Measurements from ENCODE around the gene LPIN1.

The LPIN1 gene

DNA sequence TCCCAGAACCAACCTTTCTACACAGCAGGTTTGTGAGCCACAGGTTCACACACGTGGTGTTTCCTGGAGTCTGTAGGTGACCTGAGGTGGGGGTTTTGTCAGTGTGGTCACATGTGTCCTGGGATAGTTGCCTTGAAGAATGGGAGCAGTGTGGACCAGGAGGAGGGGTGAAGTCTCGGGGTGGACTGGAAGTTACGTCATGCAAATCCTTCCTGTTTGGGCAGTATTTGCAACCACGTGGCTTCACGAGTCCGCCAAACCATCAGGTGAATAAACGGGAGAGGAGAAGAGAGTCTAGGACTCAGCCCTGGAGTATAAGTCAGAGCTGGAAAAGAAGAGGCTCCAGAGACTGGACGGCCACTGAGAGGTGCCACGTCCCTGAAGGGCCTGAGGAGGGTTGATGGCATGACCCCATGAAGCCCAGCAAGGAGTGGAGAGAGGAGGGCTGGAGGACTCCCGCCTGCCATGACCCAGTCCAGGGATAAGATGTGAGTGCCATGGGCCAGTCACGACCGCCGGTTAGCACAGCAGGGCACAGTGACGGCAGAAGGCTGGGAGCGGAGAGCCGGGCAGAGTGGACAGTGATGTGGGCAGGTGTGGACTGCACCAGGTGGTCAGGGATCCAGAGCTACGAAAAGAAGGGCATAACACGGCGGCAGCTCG, 16.5 kb downstream of the LPIN1 start:
- TF ChIP-seq, protein P1, sequence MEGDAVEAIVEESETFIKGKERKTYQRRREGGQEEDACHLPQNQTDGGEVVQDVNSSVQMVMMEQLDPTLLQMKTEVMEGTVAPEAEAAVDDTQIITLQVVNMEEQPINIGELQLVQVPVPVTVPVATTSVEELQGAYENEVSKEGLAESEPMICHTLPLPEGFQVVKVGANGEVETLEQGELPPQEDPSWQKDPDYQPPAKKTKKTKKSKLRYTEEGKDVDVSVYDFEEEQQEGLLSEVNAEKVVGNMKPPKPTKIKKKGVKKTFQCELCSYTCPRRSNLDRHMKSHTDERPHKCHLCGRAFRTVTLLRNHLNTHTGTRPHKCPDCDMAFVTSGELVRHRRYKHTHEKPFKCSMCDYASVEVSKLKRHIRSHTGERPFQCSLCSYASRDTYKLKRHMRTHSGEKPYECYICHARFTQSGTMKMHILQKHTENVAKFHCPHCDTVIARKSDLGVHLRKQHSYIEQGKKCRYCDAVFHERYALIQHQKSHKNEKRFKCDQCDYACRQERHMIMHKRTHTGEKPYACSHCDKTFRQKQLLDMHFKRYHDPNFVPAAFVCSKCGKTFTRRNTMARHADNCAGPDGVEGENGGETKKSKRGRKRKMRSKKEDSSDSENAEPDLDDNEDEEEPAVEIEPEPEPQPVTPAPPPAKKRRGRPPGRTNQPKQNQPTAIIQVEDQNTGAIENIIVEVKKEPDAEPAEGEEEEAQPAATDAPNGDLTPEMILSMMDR (IDR thresholded peaks at IDR 0.05; ENCODE audit: low read depth, low read length, missing control alignments) = no peak
- H3K4me3 ChIP-seq (replicated peaks; ENCODE audit: low read depth, low read length) = no peak overlapping the region
- no peak for DNase-seq (ENCODE audit: extremely low read depth, low read depth)

DNA sequence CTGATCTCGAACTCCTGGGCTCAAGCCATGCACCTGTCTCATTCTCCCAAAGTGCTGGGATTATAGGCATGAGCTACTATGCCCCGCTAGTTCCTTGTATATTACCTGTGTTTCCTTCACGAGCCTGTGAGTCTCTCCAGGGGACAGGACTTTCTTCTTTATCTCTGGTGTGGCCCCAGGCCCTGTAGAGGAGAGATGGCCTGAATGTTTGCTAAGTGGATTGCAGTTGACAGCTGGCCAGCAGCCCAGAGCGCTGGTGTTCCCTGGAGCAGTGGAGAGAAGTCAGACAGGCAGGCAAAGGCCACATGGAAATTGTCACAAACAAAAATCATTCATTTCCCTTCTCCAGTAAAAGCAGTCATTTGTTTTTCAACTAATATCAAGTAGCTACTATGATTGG, 17.9 kb downstream of the LPIN1 start:
- H3K4me3 ChIP-seq (replicated peaks; ENCODE audit: low read depth, low read length) = no peak overlapping the region
- TF ChIP-seq, protein P1 (IDR thresholded peaks at IDR 0.05; ENCODE audit: low read depth, low read length, missing control alignments) = no peak
- no peak for DNase-seq (ENCODE audit: extremely low read depth, low read depth)

DNA sequence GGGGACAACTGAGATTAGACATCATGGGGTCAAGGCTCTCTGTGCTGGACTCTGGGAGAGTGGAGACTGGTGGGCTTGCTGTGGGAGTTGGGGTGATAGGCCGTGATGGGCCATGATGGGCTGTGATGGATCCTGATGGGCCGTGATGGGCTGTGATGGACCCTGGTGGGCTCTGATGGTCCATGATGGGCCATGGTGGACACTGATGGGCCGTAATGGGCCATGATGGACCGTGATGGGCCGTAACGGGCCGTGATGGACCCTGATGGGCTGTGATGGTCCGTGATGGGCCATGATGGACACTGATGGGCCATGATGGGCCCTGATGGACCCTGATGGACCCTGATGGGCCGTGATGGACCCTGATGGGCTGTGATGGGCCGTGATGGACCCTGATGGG, 18.5 kb downstream of the LPIN1 start:
- no peak overlapping the region for H3K4me3 ChIP-seq (replicated peaks; ENCODE audit: low read depth, low read length)
- TF ChIP-seq, protein P1 (IDR thresholded peaks at IDR 0.05; ENCODE audit: low read depth, low read length, missing control alignments) = no peak
- no peak for DNase-seq (ENCODE audit: extremely low read depth, low read depth)

- DNase-seq (ENCODE audit: extremely low read depth, low read depth) = no peak
- TF ChIP-seq, protein P1 (IDR thresholded peaks at IDR 0.05; ENCODE audit: low read depth, low read length, missing control alignments) = no peak
- no peak overlapping the region for H3K4me3 ChIP-seq (replicated peaks; ENCODE audit: low read depth, low read length)
These were observed 19.1 kb downstream of the LPIN1 start for GRCh38 chr2:11765501-11765900.

DNA sequence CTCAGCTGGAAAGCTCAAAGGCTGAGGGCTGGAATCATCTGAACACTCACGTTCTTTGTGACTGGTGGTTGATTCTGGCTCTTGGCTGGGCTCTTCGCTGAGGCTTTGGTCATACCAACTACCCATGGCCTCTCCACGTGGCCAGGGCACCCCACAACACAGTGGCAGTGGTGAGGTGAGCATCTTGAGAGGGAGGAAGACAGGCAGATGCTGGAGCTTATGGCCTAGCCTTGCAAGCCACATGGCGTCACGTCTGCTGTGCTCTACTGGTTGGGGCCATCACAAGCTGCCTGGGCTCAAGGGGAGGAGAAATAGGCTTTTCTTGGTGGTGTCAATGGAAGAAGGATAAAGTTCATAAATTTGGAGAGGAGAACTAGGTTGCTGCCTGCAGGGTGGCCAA, 19.6 kb downstream of the LPIN1 start:
- no peak for DNase-seq (ENCODE audit: extremely low read depth, low read depth)
- TF ChIP-seq, protein P1 (IDR thresholded peaks at IDR 0.05; ENCODE audit: low read depth, low read length, missing control alignments) = no peak
- H3K4me3 ChIP-seq (replicated peaks; ENCODE audit: low read depth, low read length) = no peak overlapping the region

DNA sequence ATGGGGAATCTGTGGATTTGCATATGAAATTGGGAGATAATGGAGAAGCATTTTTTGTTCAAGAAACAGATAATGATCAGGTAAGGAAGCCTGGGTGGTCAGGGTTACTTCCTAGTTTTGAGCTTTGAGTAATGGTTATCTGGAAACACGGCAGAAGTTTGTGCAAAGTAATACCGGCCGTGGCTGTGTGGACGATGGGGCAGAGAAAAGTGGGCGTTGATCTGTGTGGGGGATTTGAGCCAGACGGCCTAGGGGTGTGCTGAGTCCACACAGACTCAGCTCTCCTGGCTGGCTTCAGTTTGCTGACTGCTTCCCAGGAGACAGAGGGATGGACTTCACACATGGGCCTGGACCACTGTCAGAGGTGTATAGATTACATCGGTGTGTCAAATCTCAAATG, 21.3 kb downstream of the LPIN1 start:
- TF ChIP-seq, protein P1 (IDR thresholded peaks at IDR 0.05; ENCODE audit: low read depth, low read length, missing control alignments) = no peak
- DNase-seq (ENCODE audit: extremely low read depth, low read depth) = no peak
- no peak overlapping the region for H3K4me3 ChIP-seq (replicated peaks; ENCODE audit: low read depth, low read length)

- no peak for DNase-seq (ENCODE audit: extremely low read depth, low read depth)
- TF ChIP-seq, protein P1 (IDR thresholded peaks at IDR 0.05; ENCODE audit: low read depth, low read length, missing control alignments) = no peak
- H3K4me3 ChIP-seq (replicated peaks; ENCODE audit: low read depth, low read length) = no peak overlapping the region
These were observed 22.5 kb downstream of the LPIN1 start for GRCh38 chr2:11768946-11769345.
